GM23248 (cell line): ENCODE measurements around the gene UGT1A10.

ENCODE experiments used
- EZH2 ChIP-seq: fragments of 200-600 bp; sonication (generic); IDR thresholded peaks from 2 replicates; pipeline ENCODE4 v1.6.1; 2018; ENCODE audit warnings: antibody characterized with exemption, mild to moderate bottlenecking; ENCODE audit not compliant: insufficient read depth, poor library complexity, severe bottlenecking
- EZH2phosphoT487 ChIP-seq: fragments of 200-600 bp; sonication (generic); IDR thresholded peaks from 2 replicates; pipeline ENCODE4 v1.6.1; 2018; ENCODE audit warnings: antibody characterized with exemption, moderate library complexity, mild to moderate bottlenecking, low read depth; ENCODE audit not compliant: insufficient read depth

DNA sequence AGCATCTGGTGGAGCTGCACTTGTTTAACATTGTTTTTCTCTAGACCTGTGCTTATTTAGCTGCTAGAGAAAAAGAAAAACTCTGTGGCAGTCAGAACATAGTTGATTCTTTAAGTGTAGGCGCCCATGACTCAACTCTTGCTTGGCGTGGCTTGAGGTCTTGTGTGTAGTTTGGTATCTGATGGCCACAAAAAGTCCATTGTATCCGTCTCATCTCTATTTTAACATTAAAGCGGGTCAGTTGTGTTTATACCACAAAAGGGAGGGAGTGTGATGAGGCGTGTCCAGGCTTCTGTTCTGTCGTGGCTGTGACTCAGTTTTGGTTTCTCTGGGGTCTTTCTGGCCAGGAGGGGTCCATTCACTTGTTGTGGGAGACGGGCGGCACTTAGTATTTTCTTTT is 43.0 kb upstream of the UGT1A10 start:
- TF ChIP-seq EZH2 (no peak), EZH2phosphoT487 (no peak)
